NCI-H2081 (cell line): Measurements from ENCODE around the gene PRKAG3.
A peak's percentile ranks its signal among the peaks of the same experiment; 100 is the strongest.

Experiments
- DNase-seq, 2 experiments: peaks; one replicate each; lab custom pipeline; 2025; lab: John Stamatoyannopoulos, UW

The PRKAG3 gene

DNA sequence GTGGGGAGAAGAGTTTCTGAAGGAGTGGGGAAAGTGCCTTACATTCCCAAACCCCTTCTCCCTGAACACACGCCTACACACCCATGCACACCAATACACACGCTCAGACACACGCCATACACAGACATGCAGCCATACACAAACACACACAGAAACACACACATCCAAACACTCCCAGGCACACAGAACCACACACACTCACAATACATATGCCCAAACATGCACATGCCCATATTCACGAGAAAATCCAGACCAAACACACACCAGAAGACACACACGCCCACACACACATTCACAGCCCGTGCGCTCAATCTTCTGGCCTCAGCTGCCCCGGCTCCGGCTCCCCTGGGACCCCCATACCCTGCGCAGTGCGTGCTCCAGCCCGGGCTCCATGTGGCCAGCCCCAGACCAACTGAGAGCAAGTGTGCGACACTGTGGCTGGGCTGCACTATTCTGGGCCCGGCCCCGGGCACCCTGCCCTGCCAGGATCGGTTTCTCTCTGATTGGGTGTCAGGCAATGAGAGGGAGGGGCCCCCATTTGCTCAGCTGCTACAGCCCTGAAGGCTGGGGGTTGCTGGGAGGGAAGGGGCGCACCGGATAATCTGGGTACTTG, at the start of gene PRKAG3:
Gene PRKAG3, minus strand, starts transcription at position 426 of the 613 bp plus-strand sequence.
- DNase-seq, result no peak

DNA sequence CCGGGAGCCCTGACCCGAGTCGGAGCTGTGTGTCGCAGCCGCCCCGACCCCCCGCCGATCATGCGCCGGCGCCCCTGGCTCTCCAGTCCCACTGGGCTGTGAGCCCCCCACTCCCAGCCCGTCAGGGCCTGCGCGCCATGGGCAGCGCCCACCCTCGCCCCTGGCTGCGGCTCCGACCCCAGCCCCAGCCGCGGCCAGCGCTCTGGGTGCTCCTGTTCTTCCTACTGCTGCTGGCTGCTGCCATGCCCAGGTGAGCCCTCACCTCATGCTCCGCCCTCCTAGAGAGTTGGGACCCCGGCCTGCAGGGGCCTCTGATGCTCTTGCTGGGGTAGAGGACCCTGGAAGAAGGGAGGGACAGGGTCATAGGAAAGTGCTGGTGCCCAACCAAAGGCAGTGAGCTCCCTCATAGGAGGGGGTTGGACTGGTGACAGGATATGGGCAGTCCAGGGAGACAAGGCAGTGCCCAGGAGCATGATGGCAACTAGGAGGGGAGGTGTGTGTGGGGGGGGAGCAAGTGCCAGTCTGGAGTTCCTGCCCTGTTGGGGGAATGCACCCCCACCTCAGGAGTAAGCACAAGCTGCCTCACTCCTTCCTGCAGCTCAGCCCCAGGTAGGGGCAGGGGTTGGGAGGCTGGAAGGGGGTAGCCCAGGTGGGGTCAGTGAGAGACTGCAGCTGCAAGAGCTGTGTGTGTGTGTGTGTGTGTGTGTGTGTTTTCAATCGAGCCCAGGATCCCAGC, 49.4 kb upstream of the PRKAG3 start:
- DNase-seq, result no peak

DNA sequence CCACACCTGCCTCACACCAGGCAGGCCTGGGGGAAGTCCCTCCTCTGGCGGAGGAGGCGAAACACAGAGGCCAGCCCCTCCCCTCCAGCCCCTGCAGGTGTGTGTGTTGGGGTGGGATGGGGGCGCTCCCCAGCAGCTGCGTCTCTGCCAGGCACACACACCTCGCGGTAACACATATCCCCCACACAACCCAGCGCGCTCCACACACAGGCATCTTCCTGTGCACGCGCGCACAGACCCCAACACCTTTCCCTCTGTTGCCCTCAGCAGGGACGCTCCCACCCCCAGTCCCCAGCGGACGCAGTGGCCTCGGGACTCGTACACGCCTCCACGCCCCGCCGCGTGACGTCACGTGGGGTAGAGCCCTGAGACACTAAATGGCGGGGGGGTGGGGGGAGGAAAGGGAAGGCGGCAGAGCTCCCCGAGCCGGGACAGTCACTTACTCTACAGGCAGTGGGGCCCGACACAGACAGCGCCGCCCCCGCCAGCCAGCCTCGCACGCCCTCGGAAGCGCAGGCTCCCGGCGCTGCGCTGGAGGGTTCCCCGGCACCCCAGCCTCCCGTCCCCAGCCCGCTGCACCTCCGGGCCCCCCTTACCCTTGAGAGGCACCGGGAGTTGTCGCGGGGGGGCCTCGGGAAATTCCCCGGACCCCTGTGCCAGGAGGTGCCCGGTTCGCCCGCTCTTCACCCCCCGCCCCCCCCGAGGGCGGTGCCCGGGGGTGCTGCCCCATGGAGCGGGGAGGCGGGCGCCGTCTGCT, 48.7 kb upstream of the PRKAG3 start, which contains the start of gene WNT10A:
Gene WNT10A, plus strand, starts transcription at position 751 of the 757 bp plus-strand sequence. CDS start 144 bp downstream, outside the sequence.
- DNase-seq, result peak; percentile 81 to 86

DNA sequence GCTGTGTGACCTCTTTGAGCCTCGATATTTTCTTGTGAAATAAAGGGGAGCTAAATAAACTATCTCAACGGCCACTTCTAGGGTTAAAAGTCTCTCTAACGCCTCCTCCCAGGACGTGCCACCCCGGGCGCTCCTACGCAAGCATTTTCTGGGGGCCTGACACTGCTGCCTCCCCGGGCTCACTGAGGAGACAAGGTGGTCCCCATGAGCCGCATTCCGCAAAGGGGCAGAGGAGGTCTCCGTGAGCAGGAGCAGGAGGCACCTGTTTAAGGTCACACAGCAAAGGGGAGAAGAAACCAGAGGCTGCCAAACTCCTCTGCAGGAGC, 48.1 kb upstream of the PRKAG3 start:
- DNase-seq, result no peak

DNA sequence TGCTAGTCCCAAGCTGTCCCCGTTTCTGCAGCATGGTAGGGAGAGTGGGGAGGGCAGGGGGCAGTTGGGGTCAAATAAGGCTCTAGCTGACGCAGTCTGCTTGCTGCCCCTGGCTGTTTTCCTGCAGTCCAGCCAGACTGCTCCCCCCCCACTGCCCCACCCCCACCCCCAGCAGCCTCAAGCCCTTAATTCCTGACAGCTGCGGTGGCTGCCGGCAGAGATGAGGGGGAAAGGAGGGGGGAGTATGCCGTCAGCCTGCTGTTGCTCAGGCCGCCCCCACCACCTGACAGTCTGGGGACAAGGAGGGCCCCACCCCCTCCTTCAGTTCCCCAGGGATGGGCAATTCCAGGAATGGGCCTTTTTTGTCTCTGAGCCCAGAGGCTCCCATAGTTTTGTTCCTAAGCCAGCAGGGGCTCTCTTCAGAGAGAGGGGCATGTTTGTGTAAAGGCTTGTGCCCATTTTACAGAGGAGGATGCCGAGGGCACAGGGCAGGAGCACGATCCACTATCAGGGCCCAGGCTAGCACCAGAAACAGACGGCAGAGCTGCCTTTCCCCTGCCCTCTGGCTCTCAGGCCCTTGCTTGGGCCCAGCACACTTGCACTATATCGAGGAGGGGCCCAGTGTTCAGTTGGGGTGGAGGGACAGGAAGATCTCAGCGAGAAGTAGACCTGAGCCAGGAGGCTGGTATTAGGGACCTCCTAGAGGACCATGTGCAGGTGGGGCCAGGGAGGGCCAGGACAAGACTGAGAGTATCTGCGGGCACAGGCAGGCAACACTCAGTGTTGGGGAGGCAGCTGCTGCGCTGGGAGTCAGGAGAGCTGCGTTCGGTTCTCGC, 47.5 kb upstream of the PRKAG3 start:
- DNase-seq, result peak in 1 of 2 experiments; percentile 23

DNA sequence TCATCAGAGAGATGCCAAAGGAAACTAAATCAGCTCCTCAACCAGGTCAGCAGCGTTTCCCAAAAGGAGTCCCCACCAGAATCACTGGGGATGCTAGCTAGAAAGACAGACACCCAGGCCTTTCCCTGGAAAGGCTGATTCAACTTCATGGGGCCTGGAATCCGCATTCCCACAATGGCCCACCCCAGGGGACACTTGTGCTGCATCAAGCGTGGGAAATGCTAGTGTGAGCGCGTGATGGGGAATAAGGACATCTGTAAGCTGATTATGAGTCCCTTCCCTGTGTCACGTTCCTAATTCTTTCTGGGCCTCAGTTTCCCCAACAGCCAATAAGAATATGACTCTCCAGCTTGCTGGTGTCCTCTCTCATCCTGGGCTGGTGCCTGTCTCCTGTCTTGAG, 46.9 kb upstream of the PRKAG3 start:
- no peak for DNase-seq

DNA sequence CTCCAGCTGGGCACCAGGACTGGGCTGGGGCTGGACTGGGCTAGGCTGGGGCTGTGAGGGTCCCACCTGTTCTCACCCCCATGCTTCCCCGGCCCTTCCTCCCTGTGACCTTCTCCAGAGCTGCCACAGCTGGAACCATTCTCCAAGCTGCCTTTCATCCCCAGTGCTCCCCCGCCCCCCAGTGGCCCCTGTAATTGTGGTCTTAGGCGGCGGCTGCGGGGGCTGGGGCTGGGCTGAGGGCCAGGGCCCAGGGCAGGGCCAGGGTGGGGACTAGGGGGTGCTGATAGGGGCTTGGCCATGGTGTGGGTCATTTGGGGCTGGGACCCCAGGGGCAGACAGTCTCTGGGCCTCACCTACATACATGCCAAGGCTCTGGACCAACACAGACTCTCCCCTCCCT, 46.3 kb upstream of the PRKAG3 start:
- no peak for DNase-seq

DNA sequence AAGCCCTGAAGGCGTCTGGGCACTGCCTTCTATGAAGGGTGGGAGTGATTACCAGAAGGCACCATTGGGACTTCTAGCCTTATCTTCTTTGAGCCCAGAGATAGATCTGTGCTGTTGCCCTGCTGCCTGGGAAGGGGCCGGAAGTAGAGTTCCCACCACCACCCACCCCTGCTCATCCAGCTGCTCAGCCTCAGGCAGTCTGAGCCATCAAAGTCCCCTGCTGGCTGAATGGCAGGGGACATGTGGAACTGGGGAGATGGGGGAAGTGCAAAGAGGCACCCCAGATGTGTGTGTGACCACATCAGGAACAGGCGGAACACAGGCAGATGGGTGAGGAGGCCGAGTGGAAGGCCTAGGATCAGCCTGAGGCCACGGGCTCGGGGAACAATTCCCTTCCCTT, 45.7 kb upstream of the PRKAG3 start:
- no peak for DNase-seq

DNA sequence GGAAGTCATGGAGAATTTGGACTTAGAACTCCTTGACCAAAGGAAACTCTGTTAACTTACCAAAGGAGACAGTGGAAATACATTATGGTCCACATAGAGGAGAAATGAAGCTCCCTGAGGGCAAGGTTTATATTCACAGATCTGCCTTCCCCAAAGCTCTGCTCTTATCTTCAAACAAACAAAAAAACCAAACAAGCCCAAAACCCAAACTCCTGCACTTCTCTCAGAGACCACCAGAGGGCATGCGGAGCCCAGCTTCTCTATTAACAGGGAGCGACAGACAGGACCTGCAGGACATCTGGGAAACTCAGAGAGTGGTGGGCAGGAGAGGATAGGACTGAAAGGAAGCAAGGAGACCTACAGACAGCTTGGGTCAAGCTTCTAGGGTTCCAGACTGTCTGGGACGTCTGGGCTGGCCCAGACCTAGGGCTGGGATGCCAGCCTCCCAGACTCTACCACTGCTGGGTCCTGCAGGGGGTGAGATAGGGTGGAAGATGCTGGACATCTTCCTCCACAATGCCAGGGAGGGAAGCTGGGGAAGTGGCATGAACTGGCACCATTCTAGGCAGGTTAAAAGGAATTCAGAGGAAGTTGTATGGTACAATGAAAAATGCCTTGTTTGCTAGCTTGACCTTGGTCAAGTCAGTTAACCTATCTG, 45.1 kb upstream of the PRKAG3 start:
- peak; percentile 65 to 75 for DNase-seq

DNA sequence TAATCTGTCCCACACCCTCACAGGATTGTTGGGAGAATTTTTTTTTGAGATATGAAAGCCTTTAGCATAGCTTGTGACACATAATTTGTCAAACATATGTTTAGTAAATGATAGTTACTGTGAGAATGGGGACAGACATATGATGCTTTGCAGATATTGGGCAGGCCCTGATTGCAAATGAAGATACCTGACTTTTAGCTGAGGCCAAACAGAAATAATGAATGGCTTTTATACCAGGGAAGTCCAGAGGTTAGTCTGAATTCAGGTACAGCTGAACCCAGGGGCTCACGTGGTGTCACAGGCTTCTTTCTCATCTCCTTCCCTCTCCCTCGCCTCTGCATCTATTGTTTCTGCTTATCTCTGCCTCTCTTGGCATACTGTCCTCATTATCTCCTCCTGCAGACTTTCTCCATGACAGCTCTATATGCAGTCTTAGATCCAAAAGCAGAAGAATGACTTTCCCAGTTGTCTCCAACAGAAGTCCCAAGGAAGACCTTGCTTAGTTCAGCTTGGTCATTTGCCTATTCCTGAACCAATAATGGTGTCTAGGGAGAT, 44.2 kb upstream of the PRKAG3 start:
- no peak for DNase-seq

DNA sequence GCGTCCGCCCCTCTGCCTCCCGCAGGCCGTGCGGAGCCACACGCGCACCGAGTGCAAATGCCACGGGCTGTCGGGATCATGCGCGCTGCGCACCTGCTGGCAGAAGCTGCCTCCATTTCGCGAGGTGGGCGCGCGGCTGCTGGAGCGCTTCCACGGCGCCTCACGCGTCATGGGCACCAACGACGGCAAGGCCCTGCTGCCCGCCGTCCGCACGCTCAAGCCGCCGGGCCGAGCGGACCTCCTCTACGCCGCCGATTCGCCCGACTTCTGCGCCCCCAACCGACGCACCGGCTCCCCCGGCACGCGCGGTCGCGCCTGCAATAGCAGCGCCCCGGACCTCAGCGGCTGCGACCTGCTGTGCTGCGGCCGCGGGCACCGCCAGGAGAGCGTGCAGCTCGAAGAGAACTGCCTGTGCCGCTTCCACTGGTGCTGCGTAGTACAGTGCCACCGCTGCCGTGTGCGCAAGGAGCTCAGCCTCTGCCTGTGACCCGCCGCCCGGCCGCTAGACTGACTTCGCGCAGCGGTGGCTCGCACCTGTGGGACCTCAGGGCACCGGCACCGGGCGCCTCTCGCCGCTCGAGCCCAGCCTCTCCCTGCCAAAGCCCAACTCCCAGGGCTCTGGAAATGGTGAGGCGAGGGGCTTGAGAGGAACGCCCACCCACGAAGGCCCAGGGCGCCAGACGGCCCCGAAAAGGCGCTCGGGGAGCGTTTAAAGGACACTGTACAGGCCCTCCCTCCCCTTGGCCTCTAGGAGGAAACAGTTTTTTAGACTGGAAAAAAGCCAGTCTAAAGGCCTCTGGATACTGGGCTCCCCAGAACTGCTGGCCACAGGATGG, 42.0 kb upstream of the PRKAG3 start:
- no peak for DNase-seq

DNA sequence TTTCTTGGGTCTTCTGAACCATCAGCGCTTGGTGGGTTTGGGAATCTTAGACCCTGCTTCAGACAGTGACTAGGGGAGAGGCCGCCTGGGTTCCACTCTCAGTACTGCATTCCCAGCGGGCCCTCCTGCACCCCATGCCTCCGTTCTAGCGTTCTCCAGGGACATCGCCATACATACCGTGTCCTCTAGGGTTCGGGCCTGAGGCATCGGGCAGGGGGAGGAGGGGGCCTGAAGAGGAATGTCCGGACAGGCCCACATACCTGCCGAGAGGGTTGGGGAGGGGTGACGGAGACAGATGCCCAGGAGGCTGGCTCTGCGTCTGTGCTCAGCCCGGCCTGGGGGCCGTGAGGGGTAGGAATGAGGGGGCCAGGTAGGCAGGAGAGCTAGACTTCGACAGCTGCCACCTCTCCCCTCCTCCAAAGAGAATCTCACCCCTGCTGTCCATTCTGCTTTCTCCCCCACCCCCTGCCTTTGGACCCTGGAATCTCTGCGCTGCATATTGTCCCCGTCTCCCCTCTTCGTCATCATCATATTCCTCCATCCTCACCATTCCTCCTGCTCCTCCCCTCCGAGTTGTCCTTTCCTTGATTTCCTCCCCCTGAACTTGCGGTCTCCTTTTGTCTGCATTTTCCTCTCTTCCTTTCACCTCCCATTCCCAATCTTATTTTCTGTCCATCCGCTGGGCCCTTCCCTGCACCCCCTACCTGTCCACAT, 41.2 kb upstream of the PRKAG3 start:
- no peak for DNase-seq

DNA sequence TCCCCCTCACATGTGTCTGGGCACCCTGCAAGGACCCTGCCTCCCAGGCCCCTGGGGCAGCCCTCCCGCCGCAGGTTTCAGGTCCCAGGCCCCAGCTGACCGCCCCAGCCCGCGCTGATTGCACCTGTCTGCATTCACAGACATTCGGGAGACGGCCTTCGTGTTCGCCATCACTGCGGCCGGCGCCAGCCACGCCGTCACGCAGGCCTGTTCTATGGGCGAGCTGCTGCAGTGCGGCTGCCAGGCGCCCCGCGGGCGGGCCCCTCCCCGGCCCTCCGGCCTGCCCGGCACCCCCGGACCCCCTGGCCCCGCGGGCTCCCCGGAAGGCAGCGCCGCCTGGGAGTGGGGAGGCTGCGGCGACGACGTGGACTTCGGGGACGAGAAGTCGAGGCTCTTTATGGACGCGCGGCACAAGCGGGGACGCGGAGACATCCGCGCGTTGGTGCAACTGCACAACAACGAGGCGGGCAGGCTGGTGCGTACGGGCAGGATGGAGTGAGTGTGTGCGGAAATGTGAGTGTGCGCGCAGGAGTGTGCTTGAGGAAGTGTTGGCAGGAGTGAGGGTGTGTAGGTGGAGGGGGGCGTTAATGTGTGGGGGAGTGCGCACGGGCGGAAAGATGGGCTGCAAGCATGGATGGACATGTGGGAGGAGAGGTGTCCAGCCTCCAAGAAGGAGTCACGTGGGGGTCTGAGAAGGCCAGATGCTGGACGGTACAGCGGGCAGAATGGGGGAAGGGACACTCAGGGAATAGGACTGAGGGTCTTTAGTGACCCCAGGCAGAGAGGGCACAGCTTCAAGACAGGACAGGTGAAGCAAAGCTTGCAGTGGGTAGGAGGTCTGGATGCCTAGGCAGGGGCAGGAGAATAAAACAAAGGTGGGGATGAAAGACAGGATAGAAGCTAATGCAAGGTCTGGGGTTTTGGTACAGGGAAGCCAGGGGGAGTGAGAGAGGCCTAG, 40.0 kb upstream of the PRKAG3 start:
- DNase-seq, result no peak

DNA sequence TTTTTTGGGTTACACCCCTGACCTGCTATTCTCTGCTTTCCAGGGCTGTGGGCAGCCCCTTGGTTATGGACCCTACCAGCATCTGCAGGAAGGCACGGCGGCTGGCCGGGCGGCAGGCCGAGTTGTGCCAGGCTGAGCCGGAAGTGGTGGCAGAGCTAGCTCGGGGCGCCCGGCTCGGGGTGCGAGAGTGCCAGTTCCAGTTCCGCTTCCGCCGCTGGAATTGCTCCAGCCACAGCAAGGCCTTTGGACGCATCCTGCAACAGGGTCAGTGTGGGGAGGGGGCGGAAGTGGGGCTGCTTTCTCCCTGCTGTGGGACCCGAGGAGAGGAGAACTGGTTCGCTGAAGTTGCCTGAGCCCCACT, 39.4 kb upstream of the PRKAG3 start:
- DNase-seq, result peak in 1 of 2 experiments; percentile 12

DNA sequence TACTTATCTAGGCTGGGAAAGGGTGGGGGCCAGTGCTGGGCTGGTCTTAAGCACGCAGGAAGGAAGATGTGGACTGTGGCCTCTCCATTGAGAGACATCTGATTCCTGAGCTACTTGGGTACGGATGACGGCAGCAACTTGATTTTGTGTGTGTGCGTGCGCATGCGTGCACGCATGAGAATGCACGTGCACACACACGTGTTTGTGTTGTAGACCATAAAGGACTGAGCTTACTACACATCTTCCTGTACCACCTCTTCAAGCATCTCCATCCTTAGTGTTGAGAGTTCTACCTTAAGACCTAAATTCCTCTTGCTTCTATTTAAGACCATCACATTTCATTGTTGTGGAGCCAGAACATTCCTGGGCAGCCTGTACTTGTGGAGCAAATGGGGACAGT, 37.5 kb upstream of the PRKAG3 start:
- DNase-seq, result no peak

DNA sequence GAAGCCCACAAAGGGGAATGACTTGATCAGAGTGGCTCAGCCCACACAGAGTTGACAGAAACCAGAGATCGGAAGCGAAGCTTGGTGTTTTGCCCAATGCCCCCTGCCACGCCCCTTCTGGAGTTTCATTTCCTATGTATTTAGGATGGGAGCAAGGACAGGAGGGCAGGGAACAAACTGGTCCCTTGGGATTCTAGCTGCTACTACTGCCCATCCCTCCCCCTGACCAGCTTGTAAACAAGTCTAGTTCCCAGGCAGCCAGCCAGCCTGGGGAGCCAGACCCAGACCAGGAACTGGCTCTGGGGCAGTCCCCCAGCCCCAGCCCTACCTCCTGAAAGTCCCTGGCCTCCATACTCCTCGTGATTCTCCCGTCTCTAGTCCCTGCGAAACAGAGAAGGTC, 36.3 kb upstream of the PRKAG3 start:
- no peak for DNase-seq

DNA sequence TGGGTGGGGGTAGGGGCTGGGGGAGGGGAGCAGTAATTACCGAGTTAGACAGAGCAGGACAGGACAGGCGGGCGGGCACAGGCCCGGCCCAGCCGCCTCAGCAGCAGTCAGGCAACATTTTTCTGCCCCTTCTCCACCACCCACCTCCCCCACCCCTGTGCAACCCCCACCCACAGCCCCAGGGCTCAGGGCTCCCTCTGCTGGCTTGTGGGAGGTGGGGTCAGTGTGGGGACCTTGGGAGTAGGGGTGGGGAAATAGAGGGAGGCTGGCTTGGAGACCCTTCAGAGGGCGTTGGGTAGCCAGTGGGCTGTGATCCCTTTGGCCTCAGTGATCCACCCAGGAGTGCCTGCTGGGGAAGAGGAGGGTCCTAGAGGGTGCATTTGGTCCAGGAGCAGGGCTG, 34.4 kb upstream of the PRKAG3 start:
- no peak for DNase-seq

DNA sequence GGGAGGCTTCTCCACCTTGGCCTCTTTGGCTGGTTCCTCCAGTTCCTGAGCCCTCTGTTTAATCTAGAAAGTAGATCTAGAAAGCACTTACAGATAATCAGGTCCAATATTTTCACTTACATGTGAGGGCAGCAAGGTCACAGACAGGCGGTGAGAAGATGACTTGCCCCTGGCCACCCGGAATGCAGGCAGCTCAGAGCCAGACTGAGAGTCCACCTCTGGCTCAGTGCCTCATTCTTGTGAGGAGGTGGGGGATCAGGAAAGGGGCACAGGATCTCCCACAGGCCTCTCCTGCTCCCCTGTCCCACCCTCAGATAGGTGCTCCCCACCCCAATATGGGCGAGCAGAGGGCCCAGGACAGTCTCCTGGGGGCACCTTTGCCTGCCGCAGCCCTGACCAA, 33.8 kb upstream of the PRKAG3 start:
- DNase-seq, result no peak
